H9 (cell line): Measurements from ENCODE around the gene EFCAB6. TPM values are rescaled to one million over a fixed set of nuclear protein-coding genes. Genes with fewer than 3 reads are reported as not detected.

Experiments
- DNase-seq: peaks from one replicate; pipeline ENCODE4 v3.0.0-alpha.2; 2017
- H2AFZ ChIP-seq: one replicate; pipeline ENCODE4 v1.6.1; 2013; ENCODE audit warnings: mild to moderate bottlenecking, low read length, control low read depth, moderate library complexity
- H2AK5ac ChIP-seq: 2 replicates; pipeline ENCODE4 v1.6.1; 2013; ENCODE audit warnings: low read length, control low read depth, mixed read lengths; ENCODE audit not compliant: insufficient read length
- H2BK120ac ChIP-seq: one replicate; pipeline ENCODE4 v1.6.1; 2013; ENCODE audit warnings: low read depth, mild to moderate bottlenecking, low read length, control low read depth, inconsistent platforms; ENCODE audit not compliant: poor library complexity, severe bottlenecking
- H2BK12ac ChIP-seq: 2 replicates; pipeline ENCODE4 v1.6.1; 2013; ENCODE audit warnings: low read length, control low read depth, mixed read lengths, low read depth; ENCODE audit not compliant: insufficient read length
- H2BK15ac ChIP-seq: 2 replicates; pipeline ENCODE4 v1.6.1; 2013; ENCODE audit warnings: low read depth, low read length, control low read depth
- H2BK20ac ChIP-seq: one replicate; pipeline ENCODE4 v1.6.1; 2013; ENCODE audit warnings: low read depth, mild to moderate bottlenecking, low read length, control low read depth, inconsistent platforms; ENCODE audit not compliant: poor library complexity, severe bottlenecking
- H2BK5ac ChIP-seq: 2 replicates; pipeline ENCODE4 v1.6.1; 2013; ENCODE audit warnings: low read length, control low read depth, mixed read lengths; ENCODE audit not compliant: insufficient read length
- H3K14ac ChIP-seq: 2 replicates; pipeline ENCODE4 v1.6.1; 2013; ENCODE audit warnings: low read length, control low read depth; ENCODE audit not compliant: insufficient read depth
- H3K18ac ChIP-seq: 2 replicates; pipeline ENCODE4 v1.6.1; 2013; ENCODE audit warnings: low read depth, mild to moderate bottlenecking, mixed read lengths, low read length, control low read depth; ENCODE audit not compliant: insufficient read length
- H3K23ac ChIP-seq: 2 replicates; pipeline ENCODE4 v1.6.1; 2013; ENCODE audit warnings: low read length, control low read depth, mixed read lengths, low read depth; ENCODE audit not compliant: insufficient read length
- H3K23me2 ChIP-seq: 2 replicates; pipeline ENCODE4 v1.6.1; 2013; ENCODE audit warnings: low read depth, mild to moderate bottlenecking, mixed read lengths, low read length, control low read depth; ENCODE audit not compliant: insufficient read length, poor library complexity, severe bottlenecking
- H3K27ac ChIP-seq: 2 replicates; pipeline ENCODE4 v1.5.1; 2013; ENCODE audit warnings: low read length, control low read depth, mixed read lengths, low read depth; ENCODE audit not compliant: insufficient read length
- H3K27me3 ChIP-seq: 2 replicates; pipeline ENCODE4 v1.6.1; 2013; ENCODE audit warnings: low read length, control low read depth, inconsistent platforms; ENCODE audit not compliant: insufficient read depth
- H3K4ac ChIP-seq: 2 replicates; pipeline ENCODE4 v1.6.1; 2013; ENCODE audit warnings: low read depth, mild to moderate bottlenecking, control low read depth, inconsistent platforms, low read length, moderate library complexity
- H3K4me1 ChIP-seq: 2 replicates; pipeline ENCODE4 v1.6.1; 2013; ENCODE audit warnings: low read length, control low read depth, inconsistent platforms; ENCODE audit not compliant: insufficient read depth
- H3K4me2 ChIP-seq: 2 replicates; pipeline ENCODE4 v1.6.1; 2013; ENCODE audit warnings: low read length, control low read depth, mixed read lengths; ENCODE audit not compliant: insufficient read length, insufficient read depth
- H3K56ac ChIP-seq: 2 replicates; pipeline ENCODE4 v1.6.1; 2013; ENCODE audit warnings: low read depth, mild to moderate bottlenecking, mixed read lengths, low read length, control low read depth; ENCODE audit not compliant: insufficient read length
- H3K79me1 ChIP-seq: 2 replicates; pipeline ENCODE4 v1.6.1; 2013; ENCODE audit warnings: low read depth, mild to moderate bottlenecking, moderate library complexity, low read length, control low read depth, inconsistent platforms; ENCODE audit not compliant: insufficient read depth, poor library complexity, severe bottlenecking
- H3K79me2 ChIP-seq: 2 replicates; pipeline ENCODE4 v1.6.1; 2013; ENCODE audit warnings: low read length, control low read depth, inconsistent platforms; ENCODE audit not compliant: insufficient read depth
- H3K9ac ChIP-seq: 2 replicates; pipeline ENCODE4 v1.6.1; 2013; ENCODE audit warnings: low read length, control low read depth, mixed read lengths; ENCODE audit not compliant: insufficient read length; ENCODE audit errors: extremely low read depth
- H3K9me3 ChIP-seq: one replicate; pipeline ENCODE4 v1.6.1; 2013; ENCODE audit warnings: low read depth, low read length, inconsistent platforms; ENCODE audit not compliant: control insufficient read depth
- H3T11ph ChIP-seq: one replicate; pipeline ENCODE4 v1.6.1; 2013; ENCODE audit warnings: mild to moderate bottlenecking, low read length, control low read depth, inconsistent platforms
- H4K20me1 ChIP-seq: one replicate; pipeline ENCODE4 v1.6.1; 2013; ENCODE audit not compliant: control insufficient read depth, insufficient read length, insufficient read depth
- H4K5ac ChIP-seq: 2 replicates; pipeline ENCODE4 v1.6.1; 2013; ENCODE audit warnings: low read depth, mild to moderate bottlenecking, mixed read lengths, low read length, control low read depth; ENCODE audit not compliant: insufficient read length
- H4K8ac ChIP-seq: replicated peaks from 2 replicates; pipeline ENCODE4 v1.6.1; 2013; ENCODE audit warnings: low read length, control low read depth, mixed read lengths, low read depth; ENCODE audit not compliant: insufficient read length
- H4K91ac ChIP-seq: 2 replicates; pipeline ENCODE4 v1.6.1; 2013; ENCODE audit warnings: low read depth, mild to moderate bottlenecking, moderate library complexity, mixed read lengths, low read length, control low read depth; ENCODE audit not compliant: insufficient read length
- H3K27ac Mint-ChIP-seq, 3 experiments: 2 replicates in 2 of 3; 3 replicates in 1 of 3; pipeline ENCODE4 v1.8.0; 2020 to 2021; ENCODE audit warnings: mixed read lengths in 3 of 3, mild to moderate bottlenecking in 1 of 3, moderate library complexity in 1 of 3
- H3K27me3 Mint-ChIP-seq: 2 replicates; pipeline ENCODE4 v1.8.0; 2021; ENCODE audit warnings: low read depth, mild to moderate bottlenecking, moderate library complexity, mixed read lengths
- H3K36me3 Mint-ChIP-seq, 3 experiments: 2 replicates in 2 of 3; 3 replicates in 1 of 3; pipeline ENCODE4 v1.8.0; 2020 to 2021; ENCODE audit warnings: low read depth in 3 of 3, mixed read lengths in 3 of 3; ENCODE audit not compliant: insufficient read depth in 1 of 3
- H3K4me1 Mint-ChIP-seq, 2 experiments: 2 replicates each; pipeline ENCODE4 v1.8.0; 2020; ENCODE audit warnings: mixed read lengths in 2 of 2
- H3K4me3 Mint-ChIP-seq, 2 experiments: 2 replicates in 1 of 2; 3 replicates in 1 of 2; pipeline ENCODE4 v1.8.0; 2020 to 2021; ENCODE audit warnings: mild to moderate bottlenecking in 2 of 2, mixed read lengths in 2 of 2, moderate library complexity in 1 of 2
- H3K9me3 Mint-ChIP-seq, 2 experiments: 2 replicates in 1 of 2; 3 replicates in 1 of 2; pipeline ENCODE4 v1.8.0; 2020; ENCODE audit warnings: mild to moderate bottlenecking in 2 of 2, mixed read lengths in 2 of 2, moderate library complexity in 1 of 2
- CTCF ChIP-seq: fragments of 200-600 bp; sonication (generic); conservative IDR thresholded peaks from 3 replicates; pipeline ENCODE4 v1.8.0; 2021; ENCODE audit warnings: antibody characterized with exemption, mild to moderate bottlenecking
- WGBS: extraction: QIAGEN DNeasy Blood & Tissue Kit; methylation state at CpG from one replicate; pipeline ENCODE4 v1.1.7; 2013; ENCODE audit warnings: missing lambda C conversion rate, low lambda C conversion rate, mixed read lengths; ENCODE audit not compliant: insufficient read length; ENCODE audit errors: extremely low coverage; 5-methylcytosine and 5-hydroxymethylcytosine counted together
- total RNA-seq: library from RNA; stranded (reverse); gene quantifications from 2 replicates; pipeline ENCODE4 v1.2.1, GENCODE V29; 2021

EFCAB6 gene
- total RNA-seq, 1 experiment from 2014 or later: 0.31 TPM

GRCh38 chr22:43504068-43504467 is 308.0 kb downstream of the EFCAB6 start:
- peaks cover 10% of the 10 kb centered on the region for H3K27me3 Mint-ChIP-seq
- DNase-seq: no peak
- no peaks in the 10 kb centered on the region for H4K20me1 ChIP-seq
- no peak overlapping the region for H3T11ph ChIP-seq
- H3K14ac ChIP-seq: no peak overlapping the region
- no peak overlapping the region for H2BK20ac ChIP-seq
- no peaks in the 10 kb centered on the region for H3K23me2 ChIP-seq
- no peaks in the 10 kb centered on the region for H3K79me2 ChIP-seq
- H3K4me1 Mint-ChIP-seq: no peaks in the 10 kb centered on the region
- no peak overlapping the region for H3K27ac ChIP-seq
- H2BK5ac ChIP-seq: no peak overlapping the region
- no peak overlapping the region for H3K23ac ChIP-seq
- WGBS: no CpG with 5 or more reads among the region's 3 CpGs
- no peak overlapping the region for H3K27ac Mint-ChIP-seq
- no peak overlapping the region for H3K9ac ChIP-seq
- peaks cover 0 to 2% (median 0%) of the 10 kb centered on the region in 3 experiments; a peak in 1 of 7 replicates for H3K36me3 Mint-ChIP-seq
- no peak overlapping the region for H2BK12ac ChIP-seq
- no peak overlapping the region for H2AFZ ChIP-seq
- no peak overlapping the region for H3K4me3 Mint-ChIP-seq
- H4K5ac ChIP-seq: no peak overlapping the region
- H3K18ac ChIP-seq: no peak overlapping the region
- no peaks in the 10 kb centered on the region for H3K79me1 ChIP-seq
- H2AK5ac ChIP-seq: no peak overlapping the region
- H4K91ac ChIP-seq: no peak overlapping the region
- no peak overlapping the region for H3K4me2 ChIP-seq
- no peak overlapping the region for H3K56ac ChIP-seq
- no peak overlapping the region for H4K8ac ChIP-seq
- TF ChIP-seq CTCF: no peak
- no peak overlapping the region for H2BK15ac ChIP-seq
- no peaks in the 10 kb centered on the region for H3K27me3 ChIP-seq
- no peaks in the 10 kb centered on the region for H3K9me3 ChIP-seq
- H2BK120ac ChIP-seq: no peak overlapping the region
- H3K4me1 ChIP-seq: no peaks in the 10 kb centered on the region
- H3K4ac ChIP-seq: no peak overlapping the region
- peaks cover 0 to 6% of the 10 kb centered on the region in 2 experiments; a peak in 3 of 5 replicates for H3K9me3 Mint-ChIP-seq
